Measurements from ENCODE around the gene LDB2.

GRCh38 chr4:16663732-16664131 is 234.7 kb downstream of the LDB2 start:
- TF ChIP-seq CTCF (conservative IDR thresholded peaks at IDR 0.05) (no peak), EZH2 (IDR thresholded peaks at IDR 0.05; ENCODE audit: low read depth) (no peak)
